Mesothelial cell of epicardium (in vitro differentiated cells): ENCODE data around the gene SERPINB8. TPM values are rescaled to one million over a fixed set of nuclear protein-coding genes. Genes with fewer than 3 reads are reported as not detected.

ENCODE experiments used
- DNase-seq, 2 experiments: peaks; one replicate each; pipeline ENCODE4 v3.0.0; 2021; ENCODE audit warnings: low spot score in 2 of 2; ENCODE audit not compliant: unreplicated experiment in 2 of 2
- H3K27ac Mint-ChIP-seq: 2 replicates; pipeline ENCODE4 v1.8.0; 2021; ENCODE audit warnings: mixed read lengths
- H3K27me3 Mint-ChIP-seq: 2 replicates; pipeline ENCODE4 v1.8.0; 2021; ENCODE audit warnings: low read depth, mixed read lengths
- H3K36me3 Mint-ChIP-seq: 2 replicates; pipeline ENCODE4 v1.8.0; 2021; ENCODE audit warnings: mixed read lengths
- H3K4me1 Mint-ChIP-seq: 2 replicates; pipeline ENCODE4 v1.8.0; 2021; ENCODE audit warnings: mixed read lengths
- H3K4me3 Mint-ChIP-seq: 2 replicates; pipeline ENCODE4 v1.8.0; 2021; ENCODE audit warnings: mild to moderate bottlenecking, moderate library complexity, mixed read lengths
- H3K9me3 Mint-ChIP-seq: 2 replicates; pipeline ENCODE4 v1.8.0; 2021; ENCODE audit warnings: mixed read lengths
- CTCF ChIP-seq: fragments of 200-600 bp; sonication (generic); IDR thresholded peaks from one replicate; pipeline ENCODE4 v1.5.0; 2021; ENCODE audit warnings: antibody characterized with exemption; ENCODE audit not compliant: unreplicated experiment
- total RNA-seq: library from RNA; stranded (reverse); gene quantifications from 3 replicates; pipeline ENCODE4 v1.2.1, GENCODE V29; 2021

The SERPINB8 gene
- total RNA-seq, 1 donor from 2014 or later, result 5.3 TPM

GRCh38 chr18:64026350-64026749 is 56.5 kb downstream of the SERPINB8 start:
- H3K27me3 Mint-ChIP-seq, result no peaks in the 10 kb centered on the region
- no peak for DNase-seq
- H3K4me1 Mint-ChIP-seq, result no peaks in the 10 kb centered on the region
- no peaks in the 10 kb centered on the region for H3K36me3 Mint-ChIP-seq
- H3K4me3 Mint-ChIP-seq, result no peak overlapping the region
- H3K9me3 Mint-ChIP-seq, result peaks cover 3% of the 10 kb centered on the region
- TF ChIP-seq CTCF, result no peak
- no peak overlapping the region for H3K27ac Mint-ChIP-seq

GRCh38 chr18:64027931-64028695 is 58.2 kb downstream of the SERPINB8 start:
- DNase-seq, result no peak
- peaks cover 3% of the 10 kb centered on the region for H3K9me3 Mint-ChIP-seq
- no peaks in the 10 kb centered on the region for H3K27me3 Mint-ChIP-seq
- no peak for TF ChIP-seq CTCF
- H3K27ac Mint-ChIP-seq, result no peak overlapping the region
- H3K4me1 Mint-ChIP-seq, result peaks cover 5% of the 10 kb centered on the region
- H3K4me3 Mint-ChIP-seq, result no peak overlapping the region
- H3K36me3 Mint-ChIP-seq, result no peaks in the 10 kb centered on the region

GRCh38 chr18:64029096-64029495 is 59.2 kb downstream of the SERPINB8 start:
- Mint-ChIP-seq H3K27ac (no peak overlapping the region), H3K36me3 (no peaks in the 10 kb centered on the region), H3K4me1 (peaks cover 5% of the 10 kb centered on the region), H3K4me3 (no peak overlapping the region), H3K27me3 (no peaks in the 10 kb centered on the region), H3K9me3 (peaks cover 3% of the 10 kb centered on the region)
- TF ChIP-seq CTCF, result no peak
- no peak for DNase-seq

- TF ChIP-seq CTCF, result no peak
- H3K9me3 Mint-ChIP-seq, result peaks cover 3% of the 10 kb centered on the region
- no peaks in the 10 kb centered on the region for H3K36me3 Mint-ChIP-seq
- H3K4me3 Mint-ChIP-seq, result no peak overlapping the region
- H3K4me1 Mint-ChIP-seq, result peaks cover 5% of the 10 kb centered on the region
- no peaks in the 10 kb centered on the region for H3K27me3 Mint-ChIP-seq
- H3K27ac Mint-ChIP-seq, result no peak overlapping the region
- no peak for DNase-seq
Observed at GRCh38 chr18:64031411-64031810, 61.5 kb downstream of the SERPINB8 start.

- no peak for DNase-seq
- H3K4me1 Mint-ChIP-seq, result peaks cover 5% of the 10 kb centered on the region
- no peak for TF ChIP-seq CTCF
Observed at GRCh38 chr18:64032312-64032711, 62.4 kb downstream of the SERPINB8 start.

More at GRCh38 chr18:64032312-64032711, 62.4 kb downstream of the SERPINB8 start:
- Mint-ChIP-seq H3K27me3 (no peaks in the 10 kb centered on the region), H3K9me3 (no peaks in the 10 kb centered on the region), H3K36me3 (no peaks in the 10 kb centered on the region), H3K4me3 (no peak overlapping the region), H3K27ac (no peak overlapping the region)
